ENCODE measurements around the gene BPGM.

Gene BPGM

DNA sequence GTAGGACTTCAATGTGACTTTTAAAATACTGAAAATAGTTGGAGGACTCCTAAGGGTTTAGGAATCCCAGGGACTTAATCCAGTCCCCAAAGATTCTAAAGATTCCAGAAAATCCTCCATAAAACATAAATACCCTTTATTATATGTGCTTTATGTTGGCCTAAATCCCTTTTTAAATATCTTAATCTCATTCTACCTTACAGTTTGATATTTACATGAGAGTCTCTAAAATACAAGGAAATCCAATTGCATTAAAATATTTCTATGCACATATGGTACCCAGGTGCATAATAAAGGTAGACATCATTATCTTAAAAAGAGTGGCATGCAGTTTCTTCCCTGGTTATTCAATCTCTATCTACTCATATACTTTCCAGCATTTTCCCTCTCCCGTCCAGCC is 51.8 kb downstream of the BPGM start:
- Histone ChIP-seq H3F3A (ENCODE audit: low read depth) (no peaks in the 10 kb centered on the region), H3K4me2 (ENCODE audit: low read depth, low read length, poor library complexity, severe bottlenecking) (no peak overlapping the region), H3K79me2 (ENCODE audit: insufficient read depth, low read length) (no peaks in the 10 kb centered on the region), H3K9ac (ENCODE audit: low read depth, low read length, poor library complexity, severe bottlenecking) (no peak overlapping the region), H3K4me1 (ENCODE audit: insufficient read depth, low read length, poor library complexity, severe bottlenecking) (no peaks in the 10 kb centered on the region), H3K27me3 (ENCODE audit: insufficient read depth, low read length, poor library complexity, severe bottlenecking) (no peaks in the 10 kb centered on the region), H2AFZ (ENCODE audit: low read length) (no peak overlapping the region), H3K9me3 (ENCODE audit: insufficient read depth, low read depth, low read length) (no peaks in the 10 kb centered on the region), H3K9me2 (replicated peaks; ENCODE audit: low read depth, low read length) (no peaks in the 10 kb centered on the region), H3K4me3 (ENCODE audit: low read length, poor library complexity, severe bottlenecking) (no peak overlapping the region), H4K20me1 (ENCODE audit: insufficient read depth, low read length, poor library complexity, severe bottlenecking) (no peaks in the 10 kb centered on the region), H3K36me3 (ENCODE audit: insufficient read depth, low read length) (no peaks in the 10 kb centered on the region)
- TF ChIP-seq, protein P1, sequence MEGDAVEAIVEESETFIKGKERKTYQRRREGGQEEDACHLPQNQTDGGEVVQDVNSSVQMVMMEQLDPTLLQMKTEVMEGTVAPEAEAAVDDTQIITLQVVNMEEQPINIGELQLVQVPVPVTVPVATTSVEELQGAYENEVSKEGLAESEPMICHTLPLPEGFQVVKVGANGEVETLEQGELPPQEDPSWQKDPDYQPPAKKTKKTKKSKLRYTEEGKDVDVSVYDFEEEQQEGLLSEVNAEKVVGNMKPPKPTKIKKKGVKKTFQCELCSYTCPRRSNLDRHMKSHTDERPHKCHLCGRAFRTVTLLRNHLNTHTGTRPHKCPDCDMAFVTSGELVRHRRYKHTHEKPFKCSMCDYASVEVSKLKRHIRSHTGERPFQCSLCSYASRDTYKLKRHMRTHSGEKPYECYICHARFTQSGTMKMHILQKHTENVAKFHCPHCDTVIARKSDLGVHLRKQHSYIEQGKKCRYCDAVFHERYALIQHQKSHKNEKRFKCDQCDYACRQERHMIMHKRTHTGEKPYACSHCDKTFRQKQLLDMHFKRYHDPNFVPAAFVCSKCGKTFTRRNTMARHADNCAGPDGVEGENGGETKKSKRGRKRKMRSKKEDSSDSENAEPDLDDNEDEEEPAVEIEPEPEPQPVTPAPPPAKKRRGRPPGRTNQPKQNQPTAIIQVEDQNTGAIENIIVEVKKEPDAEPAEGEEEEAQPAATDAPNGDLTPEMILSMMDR (conservative IDR thresholded peaks at IDR 0.05; ENCODE audit: low read length): no peak
- TF ChIP-seq EZH2phosphoT487 (IDR thresholded peaks at IDR 0.05; ENCODE audit: borderline replicate concordance): no peak

DNA sequence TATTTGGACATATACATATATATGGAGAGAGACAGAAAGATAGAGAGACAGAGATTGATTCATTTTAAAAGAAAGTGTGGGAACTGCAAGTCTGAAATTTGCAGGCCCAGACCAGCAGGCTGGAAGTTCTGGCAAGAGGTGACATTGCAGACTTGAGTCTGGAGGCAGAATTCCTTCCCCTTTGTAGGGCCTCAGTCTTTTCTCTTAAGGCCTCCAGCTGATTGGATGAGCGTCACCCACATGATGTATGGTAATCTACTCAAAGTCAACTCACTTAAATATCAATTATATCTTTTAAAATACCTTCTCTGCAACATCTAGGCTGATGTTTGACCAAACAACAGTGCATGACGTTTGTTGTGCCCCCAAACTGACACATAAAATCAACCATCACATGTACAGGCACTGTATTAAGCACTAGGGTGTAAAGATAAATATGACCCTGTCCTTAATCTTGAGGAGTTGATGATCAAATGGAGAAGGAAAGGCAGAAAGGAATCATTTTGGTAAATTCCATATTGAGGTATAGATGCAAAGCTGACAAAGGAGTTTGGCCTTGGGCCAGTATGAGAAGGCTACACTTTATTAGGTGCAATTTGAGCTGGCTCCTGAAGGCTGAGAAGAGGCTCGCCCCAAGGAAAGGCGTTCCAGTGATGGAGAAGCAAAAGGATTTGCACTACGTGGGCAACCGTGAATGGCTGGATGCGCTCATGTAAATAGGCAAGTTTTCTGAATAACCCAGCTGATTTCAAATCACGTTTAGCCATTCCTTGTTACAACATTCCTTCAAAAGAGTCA is 52.6 kb downstream of the BPGM start:
- no peaks in the 10 kb centered on the region for H3K4me1 ChIP-seq (ENCODE audit: insufficient read depth, low read length, poor library complexity, severe bottlenecking)

DNA sequence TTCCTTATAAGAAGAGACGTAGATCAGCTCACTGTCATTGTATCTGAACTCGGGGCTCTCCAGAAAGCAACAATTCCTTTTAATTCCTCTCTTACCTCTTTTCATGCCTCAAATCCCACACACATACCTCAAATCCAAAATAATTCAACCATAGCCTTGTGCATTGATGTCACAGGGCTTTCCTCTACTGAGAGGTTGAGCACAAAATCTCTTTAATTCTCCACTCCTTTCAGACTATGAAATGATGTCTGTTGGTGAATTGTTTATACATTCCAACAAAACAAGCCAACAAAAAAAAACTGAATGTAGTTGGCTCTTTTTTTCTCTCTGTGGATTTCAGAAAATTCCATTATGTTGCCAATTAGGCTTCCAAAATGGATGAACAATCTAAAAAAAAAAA is 53.2 kb downstream of the BPGM start:
- no peak overlapping the region for H3K4me2 ChIP-seq (ENCODE audit: low read depth, low read length, poor library complexity, severe bottlenecking)
- no peaks in the 10 kb centered on the region for H3K4me1 ChIP-seq (ENCODE audit: insufficient read depth, low read length, poor library complexity, severe bottlenecking)
- H3F3A ChIP-seq (ENCODE audit: low read depth): no peaks in the 10 kb centered on the region
- H3K9me3 ChIP-seq (ENCODE audit: insufficient read depth, low read depth, low read length): no peaks in the 10 kb centered on the region
- no peak for TF ChIP-seq EZH2phosphoT487 (IDR thresholded peaks at IDR 0.05; ENCODE audit: borderline replicate concordance)
- TF ChIP-seq, protein P1 (conservative IDR thresholded peaks at IDR 0.05; ENCODE audit: low read length): no peak
- H3K36me3 ChIP-seq (ENCODE audit: insufficient read depth, low read length): no peaks in the 10 kb centered on the region
- no peak overlapping the region for H3K4me3 ChIP-seq (ENCODE audit: low read length, poor library complexity, severe bottlenecking)
- H2AFZ ChIP-seq (ENCODE audit: low read length): no peak overlapping the region
- no peaks in the 10 kb centered on the region for H3K79me2 ChIP-seq (ENCODE audit: insufficient read depth, low read length)
- H3K9me2 ChIP-seq (replicated peaks; ENCODE audit: low read depth, low read length): no peaks in the 10 kb centered on the region
- H3K27me3 ChIP-seq (ENCODE audit: insufficient read depth, low read length, poor library complexity, severe bottlenecking): no peaks in the 10 kb centered on the region
- no peak overlapping the region for H3K9ac ChIP-seq (ENCODE audit: low read depth, low read length, poor library complexity, severe bottlenecking)
- H4K20me1 ChIP-seq (ENCODE audit: insufficient read depth, low read length, poor library complexity, severe bottlenecking): no peaks in the 10 kb centered on the region

More for the DNA sequence above, 52.6 kb downstream of the BPGM start:
- Histone ChIP-seq H3K27me3 (ENCODE audit: insufficient read depth, low read length, poor library complexity, severe bottlenecking) (no peaks in the 10 kb centered on the region), H4K20me1 (ENCODE audit: insufficient read depth, low read length, poor library complexity, severe bottlenecking) (no peaks in the 10 kb centered on the region), H2AFZ (ENCODE audit: low read length) (no peak overlapping the region), H3K4me2 (ENCODE audit: low read depth, low read length, poor library complexity, severe bottlenecking) (no peak overlapping the region), H3K79me2 (ENCODE audit: insufficient read depth, low read length) (no peaks in the 10 kb centered on the region), H3K4me3 (ENCODE audit: low read length, poor library complexity, severe bottlenecking) (no peak overlapping the region), H3K36me3 (ENCODE audit: insufficient read depth, low read length) (no peaks in the 10 kb centered on the region), H3K9ac (ENCODE audit: low read depth, low read length, poor library complexity, severe bottlenecking) (no peak overlapping the region), H3F3A (ENCODE audit: low read depth) (no peaks in the 10 kb centered on the region), H3K9me3 (ENCODE audit: insufficient read depth, low read depth, low read length) (no peaks in the 10 kb centered on the region), H3K9me2 (replicated peaks; ENCODE audit: low read depth, low read length) (no peaks in the 10 kb centered on the region)
- TF ChIP-seq, protein P1 (conservative IDR thresholded peaks at IDR 0.05; ENCODE audit: low read length): no peak
- TF ChIP-seq EZH2phosphoT487 (IDR thresholded peaks at IDR 0.05; ENCODE audit: borderline replicate concordance): no peak

All from Loucy (cell line).